Measurements from ENCODE around the gene LCP2. TPM values are rescaled to one million over a fixed set of nuclear protein-coding genes. Genes with fewer than 3 reads are reported as not detected.

Gene LCP2
- total RNA-seq, 1 experiment from 2014 or later: not detected

DNA sequence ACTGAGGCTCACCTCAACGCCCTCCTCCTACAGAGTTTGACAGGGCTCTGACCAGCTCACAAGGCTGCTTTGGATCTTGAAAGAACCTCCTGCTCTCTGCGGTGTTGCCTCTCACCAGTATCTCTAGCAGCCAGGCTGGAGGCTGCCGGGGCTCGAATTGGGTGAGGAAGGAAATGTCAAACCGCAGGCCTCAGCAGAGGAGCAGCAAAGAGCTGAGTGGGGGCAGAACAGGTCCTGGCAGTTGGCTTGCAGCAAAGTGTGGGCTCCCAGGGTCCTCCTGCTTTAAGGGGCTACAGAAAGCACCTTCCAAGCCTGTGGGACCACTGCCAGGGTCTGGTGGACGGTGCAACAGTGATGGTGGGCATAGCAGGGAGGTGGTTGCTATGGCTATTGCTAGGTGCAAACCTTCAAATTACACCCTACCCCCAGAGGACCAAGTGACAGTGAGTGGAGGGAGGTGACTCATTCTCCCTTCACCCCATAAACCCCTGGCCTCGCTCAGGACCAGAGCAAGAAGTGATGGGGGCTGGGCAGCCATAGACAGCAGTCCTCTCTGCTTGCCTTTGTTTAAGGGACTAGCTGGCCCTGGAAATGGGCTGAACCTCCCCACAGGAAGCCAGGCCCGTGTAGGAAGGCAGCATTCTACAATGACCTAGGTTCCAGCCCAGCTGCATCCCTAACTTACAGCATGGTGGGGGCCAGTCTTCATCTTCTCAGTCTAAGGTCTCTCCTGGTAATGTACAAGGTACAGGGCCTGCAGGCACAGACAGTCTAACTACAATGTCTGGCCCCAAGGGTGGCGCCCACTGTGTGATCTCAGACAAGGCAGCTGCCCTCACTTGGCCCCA is 18.7 kb downstream of the LCP2 start:
- Histone ChIP-seq H3K4me3 (no peak overlapping the region), H3K4me2 (no peak overlapping the region), H3K27ac (no peak overlapping the region), H3K9me3 (ENCODE audit: insufficient read depth, low read depth) (no peaks in the 10 kb centered on the region), H3K27me3 (ENCODE audit: insufficient read depth, low read depth) (peaks cover 15% of the 10 kb centered on the region), H3K4me1 (replicated peaks; ENCODE audit: insufficient read depth) (no peaks in the 10 kb centered on the region; the same call in 1 of the 2 replicates), H4K20me1 (ENCODE audit: insufficient read depth) (no peaks in the 10 kb centered on the region), H3K36me3 (ENCODE audit: low read depth) (no peaks in the 10 kb centered on the region), H3F3A (ENCODE audit: insufficient read depth, low read depth) (no peaks in the 10 kb centered on the region), H3K9me2 (ENCODE audit: insufficient read depth) (no peaks in the 10 kb centered on the region), H2AFZ (no peak overlapping the region), H3K79me2 (ENCODE audit: low read depth) (no peaks in the 10 kb centered on the region)
- BruUV-seq (replicated peaks): no TSS peak
- no peak for TF ChIP-seq EZH2 (IDR thresholded peaks at IDR 0.05; ENCODE audit: low read depth)
- TF ChIP-seq, protein P1, sequence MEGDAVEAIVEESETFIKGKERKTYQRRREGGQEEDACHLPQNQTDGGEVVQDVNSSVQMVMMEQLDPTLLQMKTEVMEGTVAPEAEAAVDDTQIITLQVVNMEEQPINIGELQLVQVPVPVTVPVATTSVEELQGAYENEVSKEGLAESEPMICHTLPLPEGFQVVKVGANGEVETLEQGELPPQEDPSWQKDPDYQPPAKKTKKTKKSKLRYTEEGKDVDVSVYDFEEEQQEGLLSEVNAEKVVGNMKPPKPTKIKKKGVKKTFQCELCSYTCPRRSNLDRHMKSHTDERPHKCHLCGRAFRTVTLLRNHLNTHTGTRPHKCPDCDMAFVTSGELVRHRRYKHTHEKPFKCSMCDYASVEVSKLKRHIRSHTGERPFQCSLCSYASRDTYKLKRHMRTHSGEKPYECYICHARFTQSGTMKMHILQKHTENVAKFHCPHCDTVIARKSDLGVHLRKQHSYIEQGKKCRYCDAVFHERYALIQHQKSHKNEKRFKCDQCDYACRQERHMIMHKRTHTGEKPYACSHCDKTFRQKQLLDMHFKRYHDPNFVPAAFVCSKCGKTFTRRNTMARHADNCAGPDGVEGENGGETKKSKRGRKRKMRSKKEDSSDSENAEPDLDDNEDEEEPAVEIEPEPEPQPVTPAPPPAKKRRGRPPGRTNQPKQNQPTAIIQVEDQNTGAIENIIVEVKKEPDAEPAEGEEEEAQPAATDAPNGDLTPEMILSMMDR (conservative IDR thresholded peaks at IDR 0.05): no peak
- no peak for DNase-seq
- CTCF ChIA-PET: no interaction called here
- intact Hi-C loops (cut with micrococcal nuclease; ENCODE audit: unreplicated experiment): no loop called here
- POLR2A ChIA-PET (ENCODE audit: unreplicated experiment): no interaction called here

DNA sequence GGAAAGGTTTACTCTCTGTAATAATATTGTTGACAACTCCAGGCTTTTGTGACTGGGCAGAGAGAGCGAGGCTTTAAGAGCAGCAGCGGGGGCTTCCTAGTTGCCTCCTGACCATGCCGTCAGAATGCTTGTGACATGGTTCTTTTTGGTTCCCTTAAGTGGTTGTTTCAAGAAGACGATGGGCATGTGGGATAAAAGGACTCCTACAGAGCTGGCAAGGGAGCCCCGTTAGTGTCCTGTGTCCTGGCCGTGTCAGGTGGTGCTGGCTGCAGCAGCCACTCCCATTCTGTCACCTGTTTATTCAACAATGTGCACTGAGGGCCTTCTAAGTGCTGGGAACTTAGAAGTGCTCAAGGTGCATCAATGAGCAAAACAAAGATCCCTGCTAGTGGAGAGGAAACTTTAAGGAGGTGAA is 19.7 kb downstream of the LCP2 start:
- Histone ChIP-seq H3K9me2 (ENCODE audit: insufficient read depth) (no peaks in the 10 kb centered on the region), H3F3A (ENCODE audit: insufficient read depth, low read depth) (no peaks in the 10 kb centered on the region), H3K27ac (no peak overlapping the region), H3K9me3 (ENCODE audit: insufficient read depth, low read depth) (no peaks in the 10 kb centered on the region), H3K4me2 (no peak overlapping the region), H3K4me1 (replicated peaks; ENCODE audit: insufficient read depth) (no peaks in the 10 kb centered on the region; the same call in 1 of the 2 replicates), H3K36me3 (ENCODE audit: low read depth) (no peaks in the 10 kb centered on the region), H3K27me3 (ENCODE audit: insufficient read depth, low read depth) (peaks cover 15% of the 10 kb centered on the region), H3K4me3 (no peak overlapping the region), H4K20me1 (ENCODE audit: insufficient read depth) (no peaks in the 10 kb centered on the region), H3K79me2 (ENCODE audit: low read depth) (no peaks in the 10 kb centered on the region), H2AFZ (no peak overlapping the region)
- TF ChIP-seq, protein P1 (conservative IDR thresholded peaks at IDR 0.05): no peak
- TF ChIP-seq EZH2 (IDR thresholded peaks at IDR 0.05; ENCODE audit: low read depth): no peak
- ChIA-PET CTCF (no interaction called here), POLR2A (ENCODE audit: unreplicated experiment) (no interaction called here)
- no TSS peak for BruUV-seq (replicated peaks)
- DNase-seq: no peak
- intact Hi-C loops (cut with micrococcal nuclease; ENCODE audit: unreplicated experiment): no loop called here

- DNase-seq: no peak
- intact Hi-C loops (cut with micrococcal nuclease; ENCODE audit: unreplicated experiment): no loop called here
- Histone ChIP-seq H3K36me3 (ENCODE audit: low read depth) (no peaks in the 10 kb centered on the region), H2AFZ (no peak overlapping the region), H3K79me2 (ENCODE audit: low read depth) (no peaks in the 10 kb centered on the region), H3K9me2 (ENCODE audit: insufficient read depth) (no peaks in the 10 kb centered on the region), H3K27ac (no peak overlapping the region), H3K4me1 (replicated peaks; ENCODE audit: insufficient read depth) (no peaks in the 10 kb centered on the region; the same call in 1 of the 2 replicates), H3K9me3 (ENCODE audit: insufficient read depth, low read depth) (no peaks in the 10 kb centered on the region), H4K20me1 (ENCODE audit: insufficient read depth) (no peaks in the 10 kb centered on the region), H3K27me3 (ENCODE audit: insufficient read depth, low read depth) (peaks cover 9% of the 10 kb centered on the region; the same call in 1 of the 2 replicates), H3K4me3 (no peak overlapping the region), H3K4me2 (no peak overlapping the region), H3F3A (ENCODE audit: insufficient read depth, low read depth) (no peaks in the 10 kb centered on the region)
- POLR2A ChIA-PET (ENCODE audit: unreplicated experiment): interaction anchor here (0.7 kb wide), 1 partner anchor 1663 kb away, joined by 3 read pairs; no protein-coding TSS in a partner anchor
- BruUV-seq (replicated peaks): no TSS peak
- CTCF ChIA-PET: no interaction called here
- TF ChIP-seq, protein P1 (conservative IDR thresholded peaks at IDR 0.05): no peak
- TF ChIP-seq EZH2 (IDR thresholded peaks at IDR 0.05; ENCODE audit: low read depth): no peak
Observed at GRCh38 chr5:170276140-170276539, 21.4 kb downstream of the LCP2 start.
